ENCODE measurements around the gene LRMDA. TPM values are rescaled to one million over a fixed set of nuclear protein-coding genes. Genes with fewer than 3 reads are reported as not detected.

Gene LRMDA
- total RNA-seq, 1 donor from 2014 or later: 1.8 TPM

DNA sequence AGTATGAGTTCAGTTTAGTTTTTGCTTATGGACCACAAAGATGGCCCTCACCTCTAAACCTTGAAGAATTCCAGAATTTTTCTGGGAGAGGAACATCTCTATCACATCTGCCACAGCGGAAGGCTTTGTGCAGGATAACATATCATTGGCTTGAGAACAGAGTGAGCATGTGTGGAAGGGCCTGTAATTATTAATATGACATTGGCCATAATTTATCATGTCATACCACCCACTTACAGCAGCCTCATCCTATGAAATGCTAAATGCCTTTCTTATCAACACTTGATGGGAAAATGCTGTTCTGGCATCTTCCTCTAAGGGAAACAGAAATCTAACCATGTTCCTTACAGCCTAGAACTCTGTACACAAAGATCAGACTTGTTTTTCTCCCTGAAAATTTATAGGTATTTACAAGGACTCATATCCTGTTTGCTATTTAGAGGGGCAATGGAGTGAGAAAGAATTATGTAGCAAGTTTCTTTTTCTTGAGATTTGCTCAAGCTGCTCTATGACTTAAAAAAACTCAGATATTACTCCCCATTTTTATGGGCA, 817.3 kb downstream of the LRMDA start:
- no peak for ATAC-seq

DNA sequence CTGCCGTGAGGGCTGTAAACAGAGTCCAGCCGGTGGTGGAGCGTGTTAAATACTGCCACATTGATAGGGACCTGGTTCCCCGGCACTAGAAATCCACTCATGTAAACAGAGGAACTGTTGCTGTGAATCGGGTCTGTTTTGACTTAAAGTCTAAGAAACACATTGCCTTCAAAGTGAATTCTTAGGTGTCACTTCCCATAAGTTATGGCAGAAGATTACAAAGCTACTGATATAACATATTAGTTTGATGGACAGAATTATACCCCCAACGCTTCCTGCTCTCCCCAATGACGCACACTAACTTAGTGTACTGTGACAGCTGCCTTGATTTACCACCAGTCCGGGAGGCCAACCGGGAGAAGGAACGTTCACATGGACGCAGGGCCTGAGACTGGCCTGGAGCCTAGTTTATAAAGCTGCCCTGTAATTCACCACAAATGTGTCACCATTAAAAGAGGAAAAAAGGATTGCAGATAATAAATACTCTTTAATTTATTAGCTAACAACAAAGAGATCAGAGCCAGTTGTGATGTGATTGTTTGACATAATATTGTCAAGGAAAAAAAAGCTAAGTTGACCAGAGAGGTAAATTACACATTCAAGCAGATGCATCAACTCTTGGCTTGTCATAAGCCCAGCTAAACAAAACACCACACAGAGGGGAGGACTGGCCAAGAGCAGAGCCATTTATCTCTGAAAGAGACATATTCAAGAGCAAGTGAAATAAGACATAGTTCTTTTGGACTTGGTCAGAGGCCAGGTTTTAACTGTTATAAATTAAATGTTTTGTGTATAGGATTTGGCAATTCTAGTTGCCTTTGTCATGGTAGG, 820.6 kb downstream of the LRMDA start:
- ATAC-seq: no peak

DNA sequence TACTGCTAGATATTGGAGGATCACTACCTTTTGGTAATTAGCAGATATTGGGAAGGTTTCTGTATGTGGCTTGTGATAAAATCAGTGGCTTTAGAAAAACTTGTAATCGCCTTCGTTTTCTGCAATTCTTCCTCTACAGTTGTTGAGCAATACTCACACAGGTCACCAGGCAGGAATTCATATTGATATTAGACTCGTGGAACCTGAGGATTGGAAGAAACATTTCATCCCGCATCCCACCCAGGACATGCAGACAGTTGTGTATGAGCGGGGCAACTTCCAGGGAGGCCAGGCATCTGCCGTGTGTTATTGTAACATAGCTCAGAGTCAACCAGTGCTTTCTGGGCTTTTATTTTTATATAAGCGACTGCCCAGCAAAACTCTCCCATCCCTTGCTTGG, 821.3 kb downstream of the LRMDA start:
- ATAC-seq: no peak

DNA sequence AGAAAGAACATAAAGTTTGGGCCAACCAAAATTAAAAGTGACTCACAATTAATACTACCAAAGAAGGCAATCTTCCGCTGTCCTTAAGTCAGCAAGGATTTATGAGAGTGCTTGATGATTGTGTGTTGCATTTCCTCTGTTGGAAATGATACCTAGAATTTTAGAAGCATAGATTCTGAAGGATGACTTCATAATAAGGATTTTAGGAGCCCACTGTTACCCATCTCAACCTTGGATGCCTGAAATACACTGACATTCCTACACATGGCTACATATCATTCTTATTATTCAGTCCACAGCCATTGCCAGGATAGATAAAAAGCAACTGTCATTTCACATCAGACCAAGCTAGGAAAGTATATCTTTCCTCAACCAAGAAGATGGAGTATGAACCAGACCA, 823.8 kb downstream of the LRMDA start:
- ATAC-seq: no peak

DNA sequence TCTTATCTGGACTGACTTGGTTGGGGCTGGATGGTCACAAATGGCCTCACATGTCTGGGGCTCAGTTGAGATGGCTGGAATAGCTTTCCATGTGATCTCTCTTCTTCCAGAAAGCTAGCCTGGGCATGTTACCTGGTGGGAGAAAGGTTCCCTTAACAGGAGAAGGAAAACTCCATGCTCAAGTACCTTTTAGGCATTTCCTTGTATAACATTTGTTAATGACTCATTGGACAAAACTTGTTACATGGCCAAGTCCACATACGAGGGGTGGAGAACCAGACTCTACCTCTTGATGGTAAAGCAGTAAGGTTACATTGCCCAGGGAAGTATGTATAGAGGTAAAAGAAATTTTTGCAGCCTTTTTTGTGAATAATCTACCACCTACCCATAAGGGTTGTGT, 826.4 kb downstream of the LRMDA start:
- ATAC-seq: peak; percentile 61

DNA sequence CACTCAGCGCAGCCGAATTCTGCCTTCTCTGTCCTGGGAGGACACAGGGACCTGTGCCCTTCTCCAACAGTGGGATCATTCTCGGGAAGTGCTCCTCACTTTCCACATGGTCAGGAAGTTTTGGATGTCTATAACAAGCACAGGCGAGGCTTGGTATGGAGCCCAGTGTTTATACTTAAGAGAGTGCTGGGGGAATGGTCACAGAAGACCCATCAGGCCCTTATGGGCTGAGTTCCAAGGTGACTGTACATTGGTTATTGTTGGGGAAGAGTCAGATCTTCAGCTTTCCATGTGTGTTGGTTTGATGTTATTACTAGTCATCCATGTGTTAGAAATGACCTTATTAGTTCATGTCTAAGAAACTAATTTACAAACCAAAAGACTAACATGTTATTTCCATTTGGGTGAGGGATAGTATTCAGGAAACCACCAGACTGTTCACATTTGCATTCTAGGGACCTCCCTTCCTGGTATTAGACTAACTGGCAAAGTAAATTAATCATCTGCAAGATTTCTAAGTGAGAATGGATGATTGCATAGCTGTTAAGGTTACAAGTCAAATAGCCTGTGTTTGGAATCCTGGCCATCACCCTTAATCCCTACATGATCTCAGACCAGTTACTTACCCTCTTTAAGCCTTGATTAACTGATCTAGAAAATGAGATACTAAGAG, 834.2 kb downstream of the LRMDA start:
- ATAC-seq: no peak

DNA sequence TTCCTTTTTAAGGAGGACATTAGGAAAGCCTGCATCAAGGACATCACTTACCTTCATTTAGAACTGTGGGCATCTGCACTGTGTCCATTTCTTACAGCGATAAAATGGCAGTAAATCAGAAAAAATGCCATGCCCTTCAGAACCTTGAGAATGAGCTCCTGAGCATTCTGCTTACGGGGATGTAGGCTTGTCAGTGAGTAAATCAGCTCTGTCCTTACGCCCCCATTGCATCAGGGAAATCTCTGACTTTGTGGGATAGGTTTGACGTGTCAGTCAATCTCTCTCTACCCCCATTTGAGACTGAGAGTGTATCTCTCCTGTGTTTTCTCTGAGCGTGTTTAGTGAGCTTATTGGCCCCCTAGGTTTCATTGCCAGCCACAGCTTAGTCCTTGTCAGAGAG, 837.1 kb downstream of the LRMDA start:
- no peak for ATAC-seq

DNA sequence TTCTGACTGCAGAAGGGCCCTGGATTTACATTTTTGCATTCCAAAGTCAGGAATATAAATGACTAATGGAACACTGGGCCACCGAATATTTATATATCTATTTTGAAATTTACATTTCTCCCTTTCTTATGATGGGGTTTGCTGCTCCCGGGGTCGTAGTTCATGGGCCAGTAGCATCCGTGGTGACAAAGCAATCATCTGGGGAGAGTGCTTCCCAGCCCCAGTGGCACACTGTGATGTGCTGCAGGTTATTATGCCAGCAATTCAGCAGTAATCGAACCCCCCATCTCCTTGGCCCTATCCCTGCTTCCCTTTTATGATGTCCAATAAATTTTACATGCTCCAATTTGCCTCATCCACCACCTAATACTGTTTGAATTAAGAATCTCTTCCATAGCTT, 837.5 kb downstream of the LRMDA start:
- ATAC-seq: no peak

DNA sequence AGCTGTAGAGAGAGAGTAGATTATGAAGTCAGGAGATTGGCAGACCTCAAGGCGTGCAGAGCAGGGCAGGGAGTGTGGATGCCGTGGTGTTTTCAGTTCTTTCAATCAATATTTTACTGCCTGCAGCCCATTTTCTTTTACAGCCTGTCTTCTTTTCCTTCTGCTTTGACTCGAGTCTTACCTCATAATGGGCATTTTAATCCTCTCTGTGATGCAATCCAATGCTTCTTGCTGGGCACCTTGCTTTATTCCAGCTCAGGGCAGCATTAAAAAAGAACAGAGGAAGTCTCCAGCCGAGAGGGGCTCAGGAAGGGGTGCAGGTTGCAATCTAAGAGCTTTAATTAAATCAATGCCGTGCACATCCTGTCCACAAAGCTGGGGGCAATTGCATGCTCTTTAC, 839.0 kb downstream of the LRMDA start:
- no peak for ATAC-seq

DNA sequence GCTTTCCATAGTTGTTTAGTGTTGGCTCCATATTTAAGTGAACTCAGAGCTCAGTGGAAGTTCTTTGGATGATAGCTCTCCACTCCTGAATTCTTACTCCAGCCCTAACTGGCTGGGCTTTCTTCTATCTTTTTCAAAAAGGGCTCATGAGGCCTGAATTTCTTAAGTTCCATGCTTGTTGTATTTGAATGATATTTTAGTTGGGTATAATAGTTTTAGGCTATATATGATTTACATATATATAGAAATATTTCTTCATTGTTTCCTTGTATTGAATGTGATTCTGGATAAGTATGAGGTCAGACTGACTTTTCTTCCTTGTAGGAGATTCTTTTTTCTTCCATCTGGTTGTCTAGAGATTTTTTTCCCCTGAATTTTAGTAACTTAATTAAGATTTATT, 843.5 kb downstream of the LRMDA start:
- ATAC-seq: no peak

DNA sequence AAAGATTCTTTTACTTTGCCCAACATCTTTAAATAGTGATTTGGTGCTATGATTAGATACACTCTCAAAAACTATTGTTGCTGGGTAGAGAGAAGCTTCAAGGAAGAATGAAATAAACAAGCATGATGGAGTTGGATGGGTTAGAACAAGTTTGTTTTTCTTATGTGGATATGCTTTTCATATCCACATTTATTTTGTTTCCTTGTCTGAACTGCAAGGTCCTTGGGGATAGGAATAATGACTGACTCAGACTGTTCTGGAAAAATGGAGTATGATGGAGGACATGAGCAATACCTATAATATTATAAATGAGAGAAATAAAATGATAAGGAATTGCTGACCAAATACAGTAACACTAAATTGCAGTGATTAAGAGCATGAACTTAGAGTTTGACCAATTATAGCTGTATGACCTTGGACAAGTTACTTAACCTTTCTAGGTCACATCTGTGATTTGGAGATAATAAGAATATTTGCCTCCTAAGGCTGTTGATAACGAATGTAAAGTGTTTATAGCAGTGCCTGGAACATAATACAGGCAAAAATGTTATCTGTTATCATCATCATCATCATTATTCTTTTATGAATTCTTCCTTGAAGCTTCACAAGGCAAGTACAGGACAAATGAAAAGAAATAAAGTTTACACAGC, 847.5 kb downstream of the LRMDA start:
- no peak for ATAC-seq

DNA sequence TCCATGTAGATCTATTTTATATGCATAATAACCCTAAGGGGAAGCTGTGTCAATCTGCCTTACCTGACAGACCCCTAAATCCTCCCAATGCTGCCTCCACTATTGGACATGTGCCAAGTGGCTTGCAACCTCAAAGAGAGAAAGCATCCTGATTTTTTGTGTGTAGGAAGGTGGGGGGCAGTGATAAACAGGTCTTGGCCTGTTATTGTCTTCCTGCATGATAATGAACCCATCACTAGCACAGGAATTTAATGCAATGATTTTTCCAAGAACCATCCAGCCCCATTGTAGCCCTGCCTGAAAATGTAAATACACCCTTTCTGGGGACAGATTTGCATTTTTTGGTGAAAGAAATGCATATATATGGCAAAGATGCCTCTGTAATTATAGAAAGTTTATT, 850.2 kb downstream of the LRMDA start:
- ATAC-seq: no peak

DNA sequence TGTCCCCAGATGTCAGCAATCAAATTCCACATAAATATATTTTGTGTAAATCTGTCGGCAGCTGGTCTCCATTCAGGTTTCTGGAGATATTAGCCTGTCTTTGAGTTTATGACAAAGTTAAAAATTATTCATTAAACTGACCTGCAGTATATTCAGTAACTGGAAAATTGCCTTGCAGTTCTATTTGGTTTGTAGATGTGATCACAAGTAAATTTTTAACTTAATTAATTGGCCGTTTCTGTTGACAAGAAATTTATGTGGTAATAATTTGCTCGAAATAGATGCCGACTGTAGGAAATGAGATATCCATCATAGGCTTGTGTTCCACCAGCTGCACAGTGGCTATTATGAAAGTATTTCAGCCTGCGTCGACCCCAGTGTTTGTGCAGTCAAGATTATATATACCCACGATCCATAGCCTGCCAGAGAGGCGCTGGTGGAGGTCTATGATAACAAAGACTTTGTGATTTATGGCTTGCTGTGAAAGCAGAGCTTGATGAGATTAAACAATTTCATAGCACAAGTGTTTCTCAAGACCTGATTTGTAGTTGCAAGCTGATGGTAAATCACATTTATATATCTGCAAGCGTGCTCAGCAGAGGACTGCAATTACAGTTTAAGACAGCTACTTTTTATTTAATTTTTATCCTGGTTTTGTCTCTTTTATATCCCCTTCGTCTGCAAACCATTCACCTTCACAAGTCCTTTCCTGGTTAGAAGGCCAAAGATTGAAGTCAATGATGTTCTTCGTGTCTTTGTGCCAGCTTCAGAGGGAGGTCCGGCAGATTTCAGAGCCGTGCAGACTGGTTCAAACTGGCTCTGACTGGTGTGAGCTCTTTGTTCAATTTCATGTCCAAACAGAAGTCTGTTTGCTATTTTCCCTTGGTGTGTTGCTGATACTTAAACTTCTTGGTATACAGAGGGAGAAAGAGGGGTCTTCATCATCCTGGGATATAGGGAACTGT, 850.9 kb downstream of the LRMDA start:
- ATAC-seq: no peak

DNA sequence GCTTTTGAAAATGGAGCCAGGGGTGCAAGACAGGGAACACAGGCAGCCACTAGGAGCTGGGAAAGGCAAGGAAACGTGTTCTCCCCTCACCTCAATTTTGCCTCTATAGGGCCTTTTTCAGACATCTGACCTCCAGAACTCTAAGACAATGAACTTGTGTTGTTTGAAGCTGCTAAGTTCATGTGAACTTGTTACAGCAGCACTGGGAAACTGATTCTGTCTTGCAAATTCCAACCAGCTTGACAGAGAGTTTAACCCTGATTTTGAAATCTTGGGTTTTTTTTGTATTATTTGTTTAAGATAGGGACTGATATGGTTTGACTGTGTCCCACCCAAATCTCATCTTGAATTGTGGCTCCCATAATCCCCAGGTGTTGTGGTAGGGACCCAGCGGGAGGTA, 852.9 kb downstream of the LRMDA start:
- ATAC-seq: no peak

DNA sequence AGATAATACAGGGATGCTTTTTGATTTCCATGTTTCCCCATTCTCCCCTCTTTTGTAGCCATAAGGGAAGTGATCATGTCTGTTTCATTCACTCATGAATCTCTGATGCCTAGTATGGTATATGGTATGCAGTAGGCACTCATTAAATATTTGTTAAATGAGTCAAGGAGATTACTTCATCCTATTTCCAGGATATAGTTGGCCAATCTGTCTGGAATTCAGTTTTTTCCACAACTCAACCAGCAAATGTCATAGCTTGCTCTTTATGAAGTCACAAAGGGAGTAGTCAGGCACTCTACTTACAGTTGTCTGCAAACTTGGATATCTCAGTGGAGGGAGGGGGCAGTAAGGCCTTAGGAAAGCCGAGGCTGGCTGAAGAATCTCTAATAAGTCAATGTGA, 853.6 kb downstream of the LRMDA start:
- ATAC-seq: no peak

DNA sequence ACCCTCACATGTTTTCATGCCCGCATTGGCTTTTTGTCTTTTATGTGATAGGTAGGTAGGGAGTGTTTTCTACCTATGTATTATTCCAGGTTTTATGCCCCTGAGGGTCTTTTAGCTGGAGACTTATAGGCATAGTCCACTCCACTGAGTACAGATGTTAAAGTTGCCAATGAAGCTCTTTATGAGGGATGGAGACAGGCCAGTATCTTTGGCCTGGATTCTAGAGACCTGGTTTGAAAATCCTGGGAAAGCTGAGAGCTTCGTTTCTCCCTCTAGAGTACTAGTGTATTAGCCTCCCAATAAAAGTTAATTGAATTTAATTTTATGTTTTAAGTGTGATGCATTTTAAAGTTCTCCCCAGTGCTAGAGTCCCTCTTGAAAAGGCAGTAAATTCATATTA, 854.1 kb downstream of the LRMDA start:
- no peak for ATAC-seq

DNA sequence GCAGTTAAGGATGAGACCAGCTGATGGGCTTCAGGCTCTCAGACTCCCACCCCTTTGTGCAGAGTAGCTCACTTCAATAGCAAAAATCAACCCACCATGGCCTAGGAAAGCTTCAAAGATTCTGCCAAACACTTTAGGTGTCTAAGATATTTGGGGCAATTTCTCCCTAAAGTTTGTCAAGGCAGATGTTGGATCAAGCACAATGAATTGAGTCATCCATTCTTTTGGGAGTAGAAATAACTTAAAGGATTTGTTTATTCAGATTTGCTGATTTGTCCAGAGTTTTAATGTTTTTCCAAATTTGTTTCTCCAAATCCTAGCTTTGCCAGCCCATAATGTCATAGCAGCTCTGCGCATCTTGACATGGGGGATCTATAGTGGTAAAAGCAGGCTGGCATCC, 855.1 kb downstream of the LRMDA start:
- no peak for ATAC-seq

DNA sequence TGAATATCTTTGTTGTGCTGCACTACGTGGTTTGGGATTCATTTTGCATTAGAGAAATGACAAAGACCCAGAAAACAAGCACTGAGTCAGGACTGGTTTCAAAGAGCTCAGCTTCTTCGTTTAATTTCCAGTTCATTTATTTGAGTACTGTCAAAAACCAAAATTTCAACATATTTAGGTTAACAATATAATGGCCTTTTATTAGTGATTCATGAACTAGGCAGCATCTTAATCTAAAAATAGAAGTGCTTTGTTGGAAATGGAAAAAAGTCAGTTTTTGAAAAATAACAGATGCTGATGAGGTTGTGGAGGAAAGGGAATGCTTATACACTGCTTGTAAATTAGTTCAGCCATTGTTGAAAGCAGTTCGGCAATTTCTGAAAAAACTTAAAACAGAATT, 856.4 kb downstream of the LRMDA start:
- no peak for ATAC-seq

DNA sequence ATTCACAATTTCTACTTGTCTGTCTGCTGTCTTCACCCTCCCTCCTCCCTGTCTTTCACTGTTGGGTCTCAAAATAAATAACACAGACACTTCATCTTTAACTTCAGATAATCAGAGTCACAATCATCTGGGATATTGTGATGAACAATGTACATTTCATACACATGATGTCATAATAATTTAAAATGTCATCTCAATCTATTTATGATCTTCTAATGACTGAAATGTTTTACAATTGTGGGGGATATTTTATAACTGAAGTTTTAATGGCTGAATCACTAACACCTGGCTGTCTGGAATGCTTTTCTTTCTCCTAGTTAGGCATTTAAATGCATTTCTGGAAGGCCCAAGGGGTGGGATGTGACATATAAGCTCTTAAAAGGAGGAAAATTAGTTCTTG, 859.8 kb downstream of the LRMDA start:
- no peak for ATAC-seq

DNA sequence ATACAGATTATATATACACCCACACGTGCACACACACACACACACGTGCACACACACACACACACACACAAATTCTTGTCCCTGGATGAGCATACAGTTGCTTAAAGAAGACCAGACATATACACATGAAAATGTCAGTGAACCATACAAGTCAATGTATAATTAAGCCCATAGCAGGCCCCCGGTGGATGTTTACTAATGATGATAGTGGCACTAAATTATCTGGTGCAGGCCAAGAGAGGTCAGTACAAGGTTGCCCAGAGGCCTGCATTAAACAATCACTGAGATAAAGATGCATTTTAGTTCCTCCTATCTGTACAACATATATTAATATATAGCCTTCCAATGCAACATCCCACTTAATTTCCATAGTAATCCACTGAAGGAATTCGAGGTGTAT, 860.5 kb downstream of the LRMDA start:
- ATAC-seq: no peak

DNA sequence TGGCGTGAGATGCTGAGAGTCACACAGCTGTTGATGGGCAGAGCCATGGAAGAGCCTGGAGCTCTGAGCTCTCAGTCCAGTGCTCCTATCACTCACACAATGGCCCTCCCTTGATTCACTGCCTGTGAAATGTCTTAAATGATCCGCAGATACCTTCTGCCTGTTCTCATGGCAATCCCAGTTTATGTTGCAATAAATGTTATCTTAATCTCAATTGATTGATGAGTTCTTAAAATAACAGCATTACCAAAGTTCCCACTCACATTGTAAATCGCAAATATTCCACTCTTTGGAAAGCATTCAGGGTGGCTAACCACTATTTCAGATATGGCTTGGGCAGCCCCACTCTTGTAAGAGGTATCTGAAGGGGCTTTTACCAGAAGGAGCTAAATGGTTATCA, 865.5 kb downstream of the LRMDA start:
- no peak for ATAC-seq

DNA sequence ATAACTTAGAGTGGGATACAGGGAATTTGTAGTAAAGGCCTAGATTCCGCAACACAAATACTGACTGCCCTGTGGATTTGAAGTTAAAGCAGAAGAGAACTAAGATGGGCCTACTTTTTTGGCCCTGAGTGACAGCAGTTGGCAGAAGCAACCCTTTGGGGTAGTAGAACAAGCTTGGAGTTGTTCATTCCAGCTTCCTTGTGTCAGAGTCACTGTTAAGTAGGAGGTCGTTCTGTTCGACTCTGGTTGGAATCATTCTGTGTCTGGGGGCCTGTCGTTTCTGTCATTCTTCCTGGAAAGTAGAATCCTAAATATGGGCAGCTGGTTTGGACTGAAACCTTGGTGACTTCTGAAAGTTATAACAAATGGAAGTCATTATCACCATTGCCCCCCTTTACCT, 865.9 kb downstream of the LRMDA start:
- no peak for ATAC-seq

Data from esophagus mucosa (tissue), 1 donor.